ENCODE data around the gene CALCOCO1. TPM values are rescaled to one million over a fixed set of nuclear protein-coding genes. Genes with fewer than 3 reads are reported as not detected.
"Not testable (repeated sequence)": the region's sequence is repeated elsewhere in the genome, so short reads cannot be mapped to it uniquely, and the experiment has no call there.

The CALCOCO1 gene, protein sequence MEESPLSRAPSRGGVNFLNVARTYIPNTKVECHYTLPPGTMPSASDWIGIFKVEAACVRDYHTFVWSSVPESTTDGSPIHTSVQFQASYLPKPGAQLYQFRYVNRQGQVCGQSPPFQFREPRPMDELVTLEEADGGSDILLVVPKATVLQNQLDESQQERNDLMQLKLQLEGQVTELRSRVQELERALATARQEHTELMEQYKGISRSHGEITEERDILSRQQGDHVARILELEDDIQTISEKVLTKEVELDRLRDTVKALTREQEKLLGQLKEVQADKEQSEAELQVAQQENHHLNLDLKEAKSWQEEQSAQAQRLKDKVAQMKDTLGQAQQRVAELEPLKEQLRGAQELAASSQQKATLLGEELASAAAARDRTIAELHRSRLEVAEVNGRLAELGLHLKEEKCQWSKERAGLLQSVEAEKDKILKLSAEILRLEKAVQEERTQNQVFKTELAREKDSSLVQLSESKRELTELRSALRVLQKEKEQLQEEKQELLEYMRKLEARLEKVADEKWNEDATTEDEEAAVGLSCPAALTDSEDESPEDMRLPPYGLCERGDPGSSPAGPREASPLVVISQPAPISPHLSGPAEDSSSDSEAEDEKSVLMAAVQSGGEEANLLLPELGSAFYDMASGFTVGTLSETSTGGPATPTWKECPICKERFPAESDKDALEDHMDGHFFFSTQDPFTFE
- polyA plus RNA-seq (2013, experiment 1 of 2; ENCODE audit: insufficient read length) = 52.9 TPM
- 51.1 TPM for polyA plus RNA-seq (2013, experiment 2 of 2; ENCODE audit: insufficient read length)

GRCh38 chr12:53727310-53728041 is at the start of gene CALCOCO1:
TSS of gene CALCOCO1 (minus strand) at chr12:53727452. CDS start at chr12:53725242, 2,210 bp downstream.
- DNase-seq = peak; percentile 98

GRCh38 chr12:53776872-53777271 is 49.6 kb upstream of the CALCOCO1 start:
- DNase-seq = no peak

DNA sequence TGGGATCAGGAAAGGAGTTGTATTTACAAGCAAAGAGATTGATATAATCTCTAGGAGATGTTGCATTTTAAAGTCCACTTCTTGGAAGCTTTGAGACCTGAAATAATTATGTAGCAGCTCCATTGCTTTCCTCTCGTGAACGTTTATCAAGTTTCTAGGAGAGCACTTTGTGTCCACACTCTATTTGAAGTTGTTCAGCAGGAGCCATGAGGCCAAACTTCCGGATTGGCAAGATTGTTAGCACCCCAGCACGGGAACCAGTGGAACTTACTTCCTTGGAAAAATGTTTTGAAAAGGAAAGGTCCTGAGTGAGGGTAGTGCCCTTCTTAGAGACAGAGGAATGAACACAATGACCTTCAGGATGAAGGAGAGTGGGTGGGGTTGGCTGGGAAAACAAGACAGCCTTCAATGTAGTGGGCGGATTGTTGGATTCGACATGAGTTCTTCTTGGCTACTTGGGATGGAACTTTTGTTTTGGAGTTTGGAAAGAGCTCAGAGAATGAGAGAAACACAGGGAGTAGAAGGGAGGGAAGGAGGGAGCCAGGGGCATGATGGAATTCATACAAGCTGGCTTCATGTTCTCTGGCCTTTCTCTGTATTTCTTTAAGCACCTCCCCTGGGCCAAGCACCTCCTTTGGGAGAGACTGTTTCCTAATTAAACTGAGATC is 48.4 kb upstream of the CALCOCO1 start:
- DNase-seq = no peak

DNA sequence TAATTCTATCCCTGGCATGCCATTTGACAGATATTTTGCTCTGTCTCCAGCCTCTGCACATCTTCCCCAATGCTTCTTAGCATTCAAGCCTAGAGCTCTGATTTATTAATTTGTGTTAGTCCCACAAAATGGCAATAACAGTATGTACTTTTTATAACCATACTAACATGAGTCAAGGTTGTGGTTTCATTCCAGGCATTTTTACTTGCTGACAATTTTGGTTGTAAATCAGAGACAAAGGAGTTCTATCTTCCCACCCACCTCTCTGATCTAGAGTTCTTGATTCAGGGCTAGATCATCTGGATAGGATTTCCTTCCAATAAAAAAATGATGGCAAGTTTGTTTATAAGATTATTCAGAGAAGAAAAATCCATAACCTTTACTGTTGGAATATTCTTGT is 43.0 kb upstream of the CALCOCO1 start:
- DNase-seq = peak; percentile 89

DNA sequence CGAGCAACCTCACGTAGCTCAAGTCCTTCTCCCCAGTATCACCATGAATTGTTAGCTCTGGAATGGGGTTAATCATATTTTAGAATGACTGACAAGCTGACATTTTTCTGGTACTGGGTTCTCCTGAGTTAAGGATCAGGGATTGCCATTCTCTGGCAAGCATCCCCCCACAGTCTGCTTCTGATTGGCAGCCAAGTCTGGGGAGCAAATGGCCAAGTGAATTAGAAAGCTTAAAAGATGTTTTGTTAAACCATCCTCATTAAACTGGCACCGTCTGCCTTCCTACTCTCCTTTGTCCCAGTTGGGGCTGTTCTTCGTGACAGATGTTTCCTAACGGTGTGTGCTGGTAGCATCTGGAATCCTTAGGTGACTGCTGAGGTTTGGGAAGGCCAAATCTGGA is 41.7 kb upstream of the CALCOCO1 start:
- DNase-seq = no peak

DNA sequence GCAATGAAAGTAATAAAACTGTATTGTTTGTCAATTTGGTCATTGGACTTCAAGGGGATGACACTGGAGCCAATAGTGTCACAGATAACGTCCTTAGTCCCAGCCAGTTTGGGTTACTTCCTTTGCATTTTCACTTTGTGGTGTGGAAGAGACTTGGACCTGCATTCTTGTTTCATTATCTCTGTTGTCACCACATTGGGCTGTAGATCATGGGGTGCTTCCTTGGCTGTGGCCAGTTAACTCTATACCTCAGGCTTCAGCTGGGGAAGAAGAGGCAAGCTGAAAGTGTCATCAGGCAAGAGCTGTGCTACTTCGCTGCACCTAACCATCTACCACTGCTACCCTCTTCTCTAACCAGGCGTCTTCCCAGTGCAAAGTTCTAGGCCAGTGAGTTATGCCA is 39.6 kb upstream of the CALCOCO1 start:
- DNase-seq = peak; percentile 28

DNA sequence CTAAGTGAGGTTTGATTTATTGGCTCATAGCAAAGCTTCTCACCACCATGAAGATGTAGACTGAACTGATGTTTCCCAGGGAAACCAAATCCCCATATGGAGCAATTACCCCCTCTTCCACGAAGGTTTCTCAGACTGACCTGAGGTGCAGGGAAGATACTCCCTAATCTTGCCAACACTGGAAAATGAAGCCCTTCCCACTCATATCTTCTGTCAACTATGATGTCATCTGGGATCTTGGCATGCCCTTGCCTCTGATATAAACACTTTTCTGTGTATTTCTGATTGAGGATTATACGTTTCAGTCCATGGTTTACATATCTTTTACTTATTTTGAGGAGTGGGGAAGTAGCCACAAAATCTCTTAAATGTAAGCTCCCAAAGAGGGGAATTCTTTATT is 38.6 kb upstream of the CALCOCO1 start:
- no peak for DNase-seq

DNA sequence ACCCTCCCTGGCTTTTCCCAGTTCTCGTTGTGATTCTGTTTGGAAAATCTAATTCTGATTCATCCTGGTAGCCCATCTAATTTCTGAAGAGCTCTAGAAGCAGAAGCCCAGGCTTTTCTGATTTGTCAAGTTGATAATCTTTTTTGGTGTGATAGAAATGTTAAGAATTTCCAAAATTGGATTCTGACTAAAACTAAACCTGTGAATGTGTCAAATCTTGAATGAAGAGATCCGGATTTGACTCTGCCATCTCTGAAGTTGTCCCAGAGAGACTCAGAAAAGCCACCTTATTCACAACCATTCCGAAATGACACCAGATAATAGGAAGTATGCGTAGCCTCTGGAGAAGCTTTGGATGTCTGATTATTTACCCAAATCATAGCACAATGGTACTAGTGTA is 37.4 kb upstream of the CALCOCO1 start:
- DNase-seq = no peak

GRCh38 chr12:53762793-53763192 is 35.5 kb upstream of the CALCOCO1 start:
- DNase-seq = not testable (repeated sequence)

GRCh38 chr12:53761306-53761705 is 34.1 kb upstream of the CALCOCO1 start:
- DNase-seq = no peak

- DNase-seq = no peak
These were observed 32.0 kb upstream of the CALCOCO1 start for GRCh38 chr12:53759261-53759660.

GRCh38 chr12:53758730-53759103 is 31.5 kb upstream of the CALCOCO1 start:
- DNase-seq = no peak

- DNase-seq = no peak
These were observed 31.0 kb upstream of the CALCOCO1 start for GRCh38 chr12:53758081-53758729.

DNA sequence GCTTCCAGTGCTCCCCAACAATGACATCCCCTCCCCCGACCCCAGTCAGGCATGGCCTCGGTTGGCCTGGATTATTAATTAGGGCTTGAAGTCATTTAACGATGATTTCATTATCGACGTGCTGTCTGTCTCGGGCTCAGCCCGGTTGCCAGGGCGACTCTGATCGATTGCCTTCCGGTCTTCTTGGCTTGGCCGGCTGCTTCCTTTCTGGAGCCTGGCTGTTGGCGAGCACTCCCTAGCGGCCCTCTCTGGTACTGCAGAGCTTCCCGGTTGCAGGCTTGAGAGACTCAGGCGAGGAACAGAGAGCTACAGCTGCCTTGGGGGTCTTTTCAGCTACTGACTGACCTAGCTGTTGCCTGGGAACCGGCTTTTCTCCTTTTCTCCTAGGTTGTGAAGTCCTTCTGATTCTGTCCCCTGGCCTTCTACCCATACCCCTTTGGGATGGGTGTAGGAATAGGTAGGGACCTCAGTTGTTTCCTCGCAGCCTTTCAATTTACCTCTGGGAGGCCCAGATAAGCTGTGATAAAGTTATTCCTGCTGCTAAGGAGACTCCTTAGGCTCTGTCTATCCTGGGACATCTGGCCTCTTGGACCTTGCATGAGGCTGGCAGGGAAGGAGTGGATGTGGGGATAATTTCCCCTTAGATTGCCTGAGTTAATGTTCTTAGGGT is 30.0 kb upstream of the CALCOCO1 start:
- peak; percentile 40 for DNase-seq

DNA sequence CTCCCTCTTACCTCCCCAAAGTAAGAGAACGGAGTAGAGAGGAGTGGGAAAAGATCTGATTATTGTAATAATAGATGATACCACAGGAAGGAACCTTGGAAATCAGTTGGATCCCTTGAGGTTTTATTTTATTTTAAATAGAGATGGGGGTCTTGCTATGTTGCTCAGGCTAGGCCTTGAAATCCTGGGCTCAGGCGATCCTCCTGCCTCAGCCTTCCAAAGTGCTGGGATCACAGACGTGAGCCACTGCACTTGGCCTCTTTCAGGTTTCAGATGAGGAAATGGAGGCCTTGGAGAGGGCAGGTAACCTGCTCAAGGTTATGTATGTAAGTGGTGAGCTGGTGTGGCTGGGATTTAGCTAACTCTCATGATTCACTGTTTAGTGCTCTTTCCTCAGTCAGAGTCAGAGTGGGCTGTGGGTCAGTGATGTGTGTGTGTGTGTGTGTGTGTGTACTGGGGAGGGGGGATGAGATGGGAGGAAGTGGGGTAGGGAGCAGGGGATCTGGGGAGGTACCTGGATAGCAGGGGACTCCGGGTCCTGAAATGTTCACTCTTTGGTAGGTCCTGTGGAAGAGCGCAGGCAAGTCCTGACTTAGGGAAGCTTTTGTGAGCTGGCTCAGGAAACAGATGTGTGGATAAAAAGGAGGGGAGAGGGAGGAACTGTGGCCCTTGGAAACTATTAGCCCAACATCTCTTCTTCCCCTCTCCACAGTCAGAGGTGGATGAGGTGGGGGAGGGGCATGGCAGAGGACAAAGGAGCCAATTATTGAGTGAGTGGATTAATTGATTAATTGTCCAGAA is 29.2 kb upstream of the CALCOCO1 start:
- DNase-seq = no peak

DNA sequence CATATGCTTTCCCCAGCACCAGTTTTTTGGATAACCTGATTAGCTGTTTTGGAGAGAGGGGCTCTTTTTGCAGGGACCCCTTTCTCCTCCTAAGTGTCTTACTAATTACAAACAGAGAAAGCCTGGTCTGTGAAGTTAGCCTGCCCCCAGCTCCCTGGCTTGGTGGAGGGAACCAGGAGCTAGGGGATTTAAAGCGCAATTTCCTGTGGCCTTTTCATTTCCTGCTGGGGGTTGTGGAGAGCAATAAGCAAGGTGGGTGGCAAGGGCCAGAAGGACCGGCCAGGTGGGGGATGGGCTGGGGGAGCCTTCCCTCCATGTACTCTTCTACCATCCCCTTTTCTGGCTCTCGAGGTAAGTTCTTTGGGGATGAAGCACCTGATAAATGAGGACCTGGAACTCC is 28.6 kb upstream of the CALCOCO1 start:
- no peak for DNase-seq

DNA sequence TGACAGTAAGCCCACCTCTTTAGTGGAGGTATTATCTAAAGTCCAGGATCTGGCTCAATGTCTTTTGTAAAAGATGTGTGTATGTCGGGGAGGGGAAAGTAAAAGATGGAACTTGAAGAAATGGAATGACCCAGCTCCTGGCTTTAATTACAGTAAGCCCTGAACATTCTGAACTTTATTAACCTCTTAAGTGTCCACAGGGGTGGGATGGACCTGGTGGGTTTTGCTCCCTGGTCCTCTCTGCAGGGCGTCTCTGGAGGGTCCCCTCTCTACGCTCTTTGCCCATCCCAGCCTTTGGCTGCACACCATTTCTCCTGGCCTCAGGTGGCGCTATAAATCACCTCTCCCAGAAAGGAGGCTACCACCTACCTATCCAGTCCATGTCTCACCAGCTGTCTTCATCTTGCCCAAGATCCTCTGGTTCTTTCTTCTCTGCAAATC is 28.2 kb upstream of the CALCOCO1 start:
- no peak for DNase-seq

- no peak for DNase-seq
These were observed 27.5 kb upstream of the CALCOCO1 start for GRCh38 chr12:53754633-53755264.

- DNase-seq = no peak
These were observed 26.9 kb upstream of the CALCOCO1 start for GRCh38 chr12:53754188-53754585.

DNA sequence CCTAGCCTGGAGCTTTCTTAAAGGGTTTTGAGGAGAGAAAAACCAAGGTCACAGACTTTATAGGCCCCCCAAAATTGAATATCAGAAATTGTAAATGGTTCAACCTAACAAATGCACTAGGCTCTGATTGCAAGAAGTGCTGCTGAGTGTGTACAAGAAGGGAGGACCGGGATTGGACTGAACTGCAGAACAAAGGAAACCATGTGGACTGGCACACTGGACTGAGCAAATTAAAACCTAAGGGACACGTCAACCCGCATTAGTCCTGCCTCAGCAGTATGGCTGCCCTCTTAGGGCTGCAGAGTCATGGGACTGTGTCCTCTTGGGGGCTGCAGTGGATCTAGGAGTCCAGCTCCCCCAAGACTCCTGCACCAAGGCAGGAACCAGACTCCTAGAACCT is 25.4 kb upstream of the CALCOCO1 start:
- no peak for DNase-seq

All from fibroblast of skin of scalp (primary cell).